ENCODE data around the gene RPH3AL. TPM values are rescaled to one million over a fixed set of nuclear protein-coding genes. Genes with fewer than 3 reads are reported as not detected.

The RPH3AL gene, protein sequence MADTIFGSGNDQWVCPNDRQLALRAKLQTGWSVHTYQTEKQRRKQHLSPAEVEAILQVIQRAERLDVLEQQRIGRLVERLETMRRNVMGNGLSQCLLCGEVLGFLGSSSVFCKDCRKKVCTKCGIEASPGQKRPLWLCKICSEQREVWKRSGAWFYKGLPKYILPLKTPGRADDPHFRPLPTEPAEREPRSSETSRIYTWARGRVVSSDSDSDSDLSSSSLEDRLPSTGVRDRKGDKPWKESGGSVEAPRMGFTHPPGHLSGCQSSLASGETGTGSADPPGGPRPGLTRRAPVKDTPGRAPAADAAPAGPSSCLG
- total RNA-seq (2014; rRNA removed) (24.9 and 30.8 TPM in 2 replicates), Bru-seq, nascent RNA (percentile 61 among the genes with signal in this experiment), BruChase-seq, experiment 1, labeled RNA remaining after a 6-hour chase (percentile 66 among the genes with signal in this experiment), BruChase-seq, experiment 2, labeled RNA remaining after a 2-hour chase (percentile 67 among the genes with signal in this experiment)
- long read RNA-seq, transcript RPH3AL-222 (9 exons, 2,578 nt) = major isoform, 5 of 29 reads
- long read RNA-seq, partial matches to known transcripts = 2 of 29 reads
- long read RNA-seq, other reads (novel, unspliced or antisense) = 21 of 29 reads

DNA sequence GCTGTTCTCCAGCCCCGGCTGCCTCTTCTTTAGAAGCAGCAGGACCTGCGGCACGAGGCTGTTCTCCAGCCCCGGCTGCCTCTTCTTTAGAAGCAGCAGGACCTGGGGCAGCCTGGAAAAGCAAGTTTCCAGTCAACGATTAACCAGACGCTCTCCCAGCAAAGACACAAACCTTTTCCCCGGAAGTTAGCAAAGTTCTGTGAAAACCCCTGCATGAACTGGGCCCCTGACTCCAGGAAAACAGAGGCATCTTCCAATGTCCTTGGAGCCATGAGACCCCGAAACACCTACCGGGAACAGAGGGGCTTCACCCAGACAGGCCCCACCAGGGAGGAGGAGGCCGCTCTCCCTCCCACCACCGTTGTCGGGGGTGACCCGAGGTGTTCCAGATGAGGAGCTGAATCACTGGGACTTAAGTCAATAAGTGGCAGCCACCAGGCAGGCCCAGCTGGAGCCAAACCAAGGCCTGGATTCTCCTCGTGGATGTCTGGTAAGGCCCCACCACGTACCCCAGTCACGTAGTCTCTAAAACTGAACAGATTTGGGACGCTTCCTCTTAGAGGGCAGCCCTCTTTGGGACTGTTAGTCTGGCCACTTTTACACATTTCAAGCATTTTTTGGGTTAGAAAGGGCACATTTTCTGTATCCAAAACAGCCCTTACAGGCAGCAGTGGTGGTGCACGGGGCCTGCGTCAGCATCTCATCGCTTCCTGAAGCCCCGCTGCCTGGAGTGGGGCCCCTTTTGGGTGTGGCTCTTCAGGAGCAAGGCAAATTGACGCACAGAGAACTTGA lies at the start of gene RPH3AL:
Gene RPH3AL (minus strand): TSS at position 387 of the 792 bp plus-strand sequence. CDS start 25,264 bp downstream, outside the sequence.
- peak within 1 kb of the TSS; percentile 94 for H3K27ac ChIP-seq (ENCODE audit: low read length)
- H3K9ac ChIP-seq (ENCODE audit: low read length) = peak within 1 kb of the TSS; percentile 85
- DNase-seq = peak; percentile 83
- H3F3A ChIP-seq (ENCODE audit: low read length, unreplicated experiment) = no peaks in the 10 kb centered on the region
- ATAC-seq = peak; percentile 75
- POLR2A ChIA-PET (ENCODE audit: unreplicated experiment) = interaction anchor here (0.6 kb wide), 1 partner anchor 442 kb away, joined by 4 read pairs; no protein-coding TSS in a partner anchor
- TF ChIP-seq EZH2 (IDR thresholded peaks at IDR 0.05; ENCODE audit: low read length, unreplicated experiment) (no peak), EZH2phosphoT487 (IDR thresholded peaks at IDR 0.05; ENCODE audit: borderline replicate concordance, low read length) (no peak)
- TF ChIP-seq, protein P1, sequence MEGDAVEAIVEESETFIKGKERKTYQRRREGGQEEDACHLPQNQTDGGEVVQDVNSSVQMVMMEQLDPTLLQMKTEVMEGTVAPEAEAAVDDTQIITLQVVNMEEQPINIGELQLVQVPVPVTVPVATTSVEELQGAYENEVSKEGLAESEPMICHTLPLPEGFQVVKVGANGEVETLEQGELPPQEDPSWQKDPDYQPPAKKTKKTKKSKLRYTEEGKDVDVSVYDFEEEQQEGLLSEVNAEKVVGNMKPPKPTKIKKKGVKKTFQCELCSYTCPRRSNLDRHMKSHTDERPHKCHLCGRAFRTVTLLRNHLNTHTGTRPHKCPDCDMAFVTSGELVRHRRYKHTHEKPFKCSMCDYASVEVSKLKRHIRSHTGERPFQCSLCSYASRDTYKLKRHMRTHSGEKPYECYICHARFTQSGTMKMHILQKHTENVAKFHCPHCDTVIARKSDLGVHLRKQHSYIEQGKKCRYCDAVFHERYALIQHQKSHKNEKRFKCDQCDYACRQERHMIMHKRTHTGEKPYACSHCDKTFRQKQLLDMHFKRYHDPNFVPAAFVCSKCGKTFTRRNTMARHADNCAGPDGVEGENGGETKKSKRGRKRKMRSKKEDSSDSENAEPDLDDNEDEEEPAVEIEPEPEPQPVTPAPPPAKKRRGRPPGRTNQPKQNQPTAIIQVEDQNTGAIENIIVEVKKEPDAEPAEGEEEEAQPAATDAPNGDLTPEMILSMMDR (conservative IDR thresholded peaks at IDR 0.05; ENCODE audit: low read depth, low read length) = no peak
- no peaks in the 10 kb centered on the region for H3K36me3 ChIP-seq (ENCODE audit: low read depth, low read length)
- peak within 1 kb of the TSS; percentile 64 for H2AFZ ChIP-seq (ENCODE audit: low read length)
- peak within 1 kb of the TSS; percentile 70 for H3K4me2 ChIP-seq (ENCODE audit: low read length)
- no peaks in the 10 kb centered on the region for H3K27me3 ChIP-seq (ENCODE audit: low read length)
- H3K9me3 ChIP-seq (ENCODE audit: low read length) = no peaks in the 10 kb centered on the region
- intact Hi-C loops (cut with micrococcal nuclease) = no loop called here
- H3K9me2 ChIP-seq (replicated peaks; ENCODE audit: low read length) = no peaks in the 10 kb centered on the region
- H3K4me1 ChIP-seq (ENCODE audit: insufficient read depth, low read length) = peaks cover 47% of the 10 kb centered on the region
- TSS peak; percentile 81 for BruUV-seq (replicated peaks)
- H3K4me3 ChIP-seq (ENCODE audit: low read length) = peak within 1 kb of the TSS; percentile 64
- no peaks in the 10 kb centered on the region for H4K20me1 ChIP-seq (ENCODE audit: low read length)
- H3K79me2 ChIP-seq (ENCODE audit: low read length) = peaks cover 39% of the 10 kb centered on the region
- CTCF ChIA-PET = no interaction called here

DNA sequence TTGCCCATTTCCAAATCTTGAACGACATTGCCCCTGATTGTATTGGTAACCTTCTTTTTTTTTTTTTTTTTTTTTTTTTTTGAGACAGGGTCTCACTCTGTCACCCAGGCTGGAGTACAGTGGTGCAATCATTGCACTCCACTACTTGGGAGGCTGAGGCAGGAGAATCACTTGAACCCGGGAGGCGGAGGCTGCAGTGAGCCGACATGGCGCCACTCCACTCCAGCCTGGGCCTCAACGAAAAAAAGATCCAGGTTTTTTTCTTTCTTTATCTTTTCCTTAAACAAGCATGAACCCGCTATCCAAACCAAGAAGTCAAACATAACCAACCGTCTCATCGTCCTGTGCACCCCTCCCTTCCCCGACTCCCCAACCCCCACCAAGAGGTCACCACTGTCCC lies 47.6 kb upstream of the RPH3AL start:
- H3F3A ChIP-seq (ENCODE audit: low read length, unreplicated experiment) = no peaks in the 10 kb centered on the region
- TF ChIP-seq EZH2 (IDR thresholded peaks at IDR 0.05; ENCODE audit: low read length, unreplicated experiment) (no peak), EZH2phosphoT487 (IDR thresholded peaks at IDR 0.05; ENCODE audit: borderline replicate concordance, low read length) (no peak)
- TF ChIP-seq, protein P1 (conservative IDR thresholded peaks at IDR 0.05; ENCODE audit: low read depth, low read length) = no peak
- intact Hi-C loops (cut with micrococcal nuclease) = no loop called here
- no peaks in the 10 kb centered on the region for H3K4me1 ChIP-seq (ENCODE audit: insufficient read depth, low read length)
- H3K9ac ChIP-seq (ENCODE audit: low read length) = no peak overlapping the region
- ATAC-seq = no peak
- H3K36me3 ChIP-seq (ENCODE audit: low read depth, low read length) = no peaks in the 10 kb centered on the region
- BruUV-seq (replicated peaks) = no TSS peak
- H3K9me2 ChIP-seq (replicated peaks; ENCODE audit: low read length) = no peaks in the 10 kb centered on the region
- CTCF ChIA-PET = no interaction called here
- no peak overlapping the region for H3K4me3 ChIP-seq (ENCODE audit: low read length)
- POLR2A ChIA-PET (ENCODE audit: unreplicated experiment) = no interaction called here
- H3K27ac ChIP-seq (ENCODE audit: low read length) = no peak overlapping the region
- 0 out of 2 replicates have a peak, but pooled peaks cover 6% of the 10 kb centered on the region for H3K27me3 ChIP-seq (ENCODE audit: low read length)
- no peak overlapping the region for H3K4me2 ChIP-seq (ENCODE audit: low read length)
- no peak for DNase-seq
- H2AFZ ChIP-seq (ENCODE audit: low read length) = no peak overlapping the region
- H4K20me1 ChIP-seq (ENCODE audit: low read length) = no peaks in the 10 kb centered on the region
- no peaks in the 10 kb centered on the region for H3K79me2 ChIP-seq (ENCODE audit: low read length)
- H3K9me3 ChIP-seq (ENCODE audit: low read length) = no peaks in the 10 kb centered on the region

Measured in PC-3 (cell line).